ENCODE results near the gene CYTH1.
A peak's percentile ranks its signal among the peaks of the same experiment; 100 is the strongest.

Gene CYTH1

GRCh38 chr17:78745407-78746088 lies 36.5 kb downstream of the CYTH1 start:
- no peak for DNase-seq
- H3K27me3 Mint-ChIP-seq = no peaks in the 10 kb centered on the region
- peak overlapping the region; percentile 42 to 56 for H3K4me3 Mint-ChIP-seq
- H3K27ac Mint-ChIP-seq = peak overlapping the region; percentile 53 to 90
- H3K4me1 Mint-ChIP-seq = peaks cover 97% of the 10 kb centered on the region
- H3K9me3 Mint-ChIP-seq = no peaks in the 10 kb centered on the region
- ATAC-seq = no peak

GRCh38 chr17:78742901-78743300 lies 39.2 kb downstream of the CYTH1 start:
- no peak for DNase-seq
- peaks cover 97% of the 10 kb centered on the region for H3K4me1 Mint-ChIP-seq
- H3K27me3 Mint-ChIP-seq = no peaks in the 10 kb centered on the region
- H3K9me3 Mint-ChIP-seq = no peaks in the 10 kb centered on the region
- no peak overlapping the region for H3K27ac Mint-ChIP-seq
- no peak for ATAC-seq
- no peak overlapping the region for H3K4me3 Mint-ChIP-seq

- Mint-ChIP-seq H3K4me1 (peaks cover 97% of the 10 kb centered on the region), H3K27me3 (no peaks in the 10 kb centered on the region), H3K9me3 (no peaks in the 10 kb centered on the region), H3K27ac (peak overlapping the region; percentile 59 to 94), H3K4me3 (peak overlapping the region; percentile 55 to 69)
- ATAC-seq = no peak
- no peak for DNase-seq
Observed at GRCh38 chr17:78741644-78742284, 40.3 kb downstream of the CYTH1 start.

- DNase-seq = no peak
- H3K9me3 Mint-ChIP-seq = no peaks in the 10 kb centered on the region
- ATAC-seq = no peak
- H3K27me3 Mint-ChIP-seq = no peaks in the 10 kb centered on the region
- H3K4me3 Mint-ChIP-seq = peak overlapping the region; percentile 3 to 53
- H3K27ac Mint-ChIP-seq = peak overlapping the region; percentile 36 to 82
- peaks cover 96% of the 10 kb centered on the region for H3K4me1 Mint-ChIP-seq
Observed at GRCh38 chr17:78739331-78739931, 42.6 kb downstream of the CYTH1 start.

GRCh38 chr17:78738698-78739097 lies 43.4 kb downstream of the CYTH1 start:
- H3K9me3 Mint-ChIP-seq = no peaks in the 10 kb centered on the region
- ATAC-seq (no peak), DNase-seq (no peak)
- no peaks in the 10 kb centered on the region for H3K27me3 Mint-ChIP-seq
- no peak overlapping the region for H3K27ac Mint-ChIP-seq
- H3K4me3 Mint-ChIP-seq = no peak overlapping the region
- H3K4me1 Mint-ChIP-seq = peaks cover 94% of the 10 kb centered on the region

- no peak for ATAC-seq
- H3K27me3 Mint-ChIP-seq = no peaks in the 10 kb centered on the region
- H3K4me3 Mint-ChIP-seq = peak overlapping the region in 1 of 2 donors; percentile 3
- peaks cover 94% of the 10 kb centered on the region for H3K4me1 Mint-ChIP-seq
- DNase-seq = no peak
- peak overlapping the region in 1 of 2 donors; percentile 4 for H3K27ac Mint-ChIP-seq
- H3K9me3 Mint-ChIP-seq = no peaks in the 10 kb centered on the region
Observed at GRCh38 chr17:78738278-78738677, 43.8 kb downstream of the CYTH1 start.

GRCh38 chr17:78737332-78737731 lies 44.7 kb downstream of the CYTH1 start:
- ATAC-seq = no peak
- Mint-ChIP-seq H3K9me3 (no peaks in the 10 kb centered on the region), H3K4me3 (peak overlapping the region; percentile 88 to 94), H3K27me3 (no peaks in the 10 kb centered on the region), H3K27ac (peak overlapping the region; percentile 33 to 94), H3K4me1 (peaks cover 94% of the 10 kb centered on the region)
- DNase-seq = no peak

GRCh38 chr17:78736526-78737079 lies 45.5 kb downstream of the CYTH1 start:
- Mint-ChIP-seq H3K4me3 (peak overlapping the region; percentile 88 to 94), H3K27ac (peak overlapping the region; percentile 88 to 94), H3K27me3 (no peaks in the 10 kb centered on the region), H3K9me3 (no peaks in the 10 kb centered on the region), H3K4me1 (peaks cover 94% of the 10 kb centered on the region)
- ATAC-seq (peak; percentile 82), DNase-seq (peak in 1 of 2 donors; percentile 49)

GRCh38 chr17:78735832-78736525 lies 46.1 kb downstream of the CYTH1 start:
- H3K27me3 Mint-ChIP-seq = no peaks in the 10 kb centered on the region
- H3K4me3 Mint-ChIP-seq = peak overlapping the region; percentile 88 to 94
- DNase-seq (no peak), ATAC-seq (peak; percentile 52)
- H3K27ac Mint-ChIP-seq = peak overlapping the region; percentile 88 to 94
- peaks cover 97% of the 10 kb centered on the region for H3K4me1 Mint-ChIP-seq
- H3K9me3 Mint-ChIP-seq = no peaks in the 10 kb centered on the region

GRCh38 chr17:78734793-78735641 lies 47.1 kb downstream of the CYTH1 start:
- H3K4me3 Mint-ChIP-seq = peak overlapping the region; percentile 88 to 94
- no peaks in the 10 kb centered on the region for H3K27me3 Mint-ChIP-seq
- ATAC-seq (peak; percentile 54), DNase-seq (no peak)
- no peaks in the 10 kb centered on the region for H3K9me3 Mint-ChIP-seq
- H3K27ac Mint-ChIP-seq = peak overlapping the region in 1 of 2 donors; percentile 88
- peaks cover 95% of the 10 kb centered on the region for H3K4me1 Mint-ChIP-seq

GRCh38 chr17:78732354-78732753 lies 49.7 kb downstream of the CYTH1 start:
- peak overlapping the region; percentile 15 to 38 for H3K4me3 Mint-ChIP-seq
- no peak for ATAC-seq

GRCh38 chr17:78731904-78732303 lies 50.2 kb downstream of the CYTH1 start:
- no peak overlapping the region for H3K27ac Mint-ChIP-seq
- no peak for DNase-seq
- H3K4me3 Mint-ChIP-seq = peak overlapping the region; percentile 15 to 38

More at GRCh38 chr17:78732354-78732753, 49.7 kb downstream of the CYTH1 start:
- peaks cover 95% of the 10 kb centered on the region for H3K4me1 Mint-ChIP-seq
- peak overlapping the region in 1 of 2 donors; percentile 38 for H3K27ac Mint-ChIP-seq
- H3K9me3 Mint-ChIP-seq = no peaks in the 10 kb centered on the region
- H3K27me3 Mint-ChIP-seq = no peaks in the 10 kb centered on the region
- DNase-seq = no peak

GRCh38 chr17:78729641-78730040 lies 52.4 kb downstream of the CYTH1 start:
- H3K27me3 Mint-ChIP-seq = no peaks in the 10 kb centered on the region
- peaks cover 96% of the 10 kb centered on the region for H3K4me1 Mint-ChIP-seq
- ATAC-seq (no peak), DNase-seq (no peak)
- peak overlapping the region; percentile 6 to 48 for H3K27ac Mint-ChIP-seq
- peak overlapping the region; percentile 50 to 67 for H3K4me3 Mint-ChIP-seq
- no peaks in the 10 kb centered on the region for H3K9me3 Mint-ChIP-seq

More at GRCh38 chr17:78731904-78732303, 50.2 kb downstream of the CYTH1 start:
- Mint-ChIP-seq H3K9me3 (no peaks in the 10 kb centered on the region), H3K4me1 (peaks cover 95% of the 10 kb centered on the region), H3K27me3 (no peaks in the 10 kb centered on the region)
- ATAC-seq = no peak

GRCh38 chr17:78728495-78728894 lies 53.6 kb downstream of the CYTH1 start:
- ATAC-seq = no peak
- DNase-seq = no peak
- H3K27ac Mint-ChIP-seq = peak overlapping the region in 1 of 2 donors; percentile 15
- H3K9me3 Mint-ChIP-seq = no peaks in the 10 kb centered on the region
- H3K4me3 Mint-ChIP-seq = peak overlapping the region; percentile 34 to 42
- no peaks in the 10 kb centered on the region for H3K27me3 Mint-ChIP-seq
- peaks cover 97% of the 10 kb centered on the region for H3K4me1 Mint-ChIP-seq

All from stimulated activated naive CD8-positive, alpha-beta T cell treated with anti-CD3 and anti-CD28 coated beads, Interleukin-15, amount 100 ng/mL, for 72 hours (primary cell).